ENCODE data around the gene LMBRD1.

LMBRD1 gene

DNA sequence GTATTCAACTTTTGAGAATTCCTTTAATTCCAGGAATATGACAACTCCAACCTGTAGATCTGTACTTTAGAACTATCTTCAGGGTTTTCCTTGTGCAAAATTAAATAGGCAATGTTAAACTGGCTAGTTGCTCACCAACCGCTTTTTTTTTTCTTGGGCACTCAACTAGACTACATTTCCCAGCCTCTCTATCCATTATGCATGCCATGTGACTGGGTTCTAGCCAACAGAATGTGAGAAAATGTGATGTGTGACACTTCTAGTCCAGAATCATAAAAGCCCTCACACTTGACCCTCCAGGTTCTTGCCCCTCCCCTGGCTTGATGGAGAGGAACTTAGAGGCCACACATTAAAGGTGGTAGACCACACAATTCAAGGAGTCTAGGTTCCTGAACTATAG is 166.0 kb downstream of the LMBRD1 start:
- TF ChIP-seq OVOL3 (tag by site-specific recombination; IDR thresholded peaks at IDR 0.05) = no peak
- TF ChIP-seq ZNF114 (tag by site-specific recombination; IDR thresholded peaks at IDR 0.05) = no peak
- TF ChIP-seq ZNF155 (tag by site-specific recombination; IDR thresholded peaks at IDR 0.05) = no peak
- no peak for TF ChIP-seq ZNF10 (tag by site-specific recombination; IDR thresholded peaks at IDR 0.05)
- TF ChIP-seq ZFP41 (tag by site-specific recombination; IDR thresholded peaks at IDR 0.05; ENCODE audit: borderline replicate concordance) = no peak
- TF ChIP-seq REST (tag by site-specific recombination; IDR thresholded peaks at IDR 0.05) = no peak
- no peak for TF ChIP-seq ZNF169 (tag by site-specific recombination; IDR thresholded peaks at IDR 0.05)
- no peak for TF ChIP-seq GLIS1 (tag by site-specific recombination; IDR thresholded peaks at IDR 0.05)
- no peak for TF ChIP-seq ZNF776 (tag by site-specific recombination; IDR thresholded peaks at IDR 0.05; ENCODE audit: borderline replicate concordance)
- CTCF ChIA-PET = no interaction called here
- Histone ChIP-seq H3K36me3 (ENCODE audit: control insufficient read depth in 2 of 2, insufficient read depth in 1 of 2, low read length in 2 of 2) (no peaks in the 10 kb centered on the region), H3K9me3 (ENCODE audit: control insufficient read depth, insufficient read depth, low read depth, low read length) (no peaks in the 10 kb centered on the region), H3K4me3 (ENCODE audit: low read depth, low read length) (no peak overlapping the region), H3K27ac (ENCODE audit: extremely low read depth, low read depth, low read length) (no peak overlapping the region), H3K4me1 (ENCODE audit: control insufficient read depth, insufficient read depth, low read length) (no peaks in the 10 kb centered on the region)
- POLR2A ChIA-PET = no interaction called here

DNA sequence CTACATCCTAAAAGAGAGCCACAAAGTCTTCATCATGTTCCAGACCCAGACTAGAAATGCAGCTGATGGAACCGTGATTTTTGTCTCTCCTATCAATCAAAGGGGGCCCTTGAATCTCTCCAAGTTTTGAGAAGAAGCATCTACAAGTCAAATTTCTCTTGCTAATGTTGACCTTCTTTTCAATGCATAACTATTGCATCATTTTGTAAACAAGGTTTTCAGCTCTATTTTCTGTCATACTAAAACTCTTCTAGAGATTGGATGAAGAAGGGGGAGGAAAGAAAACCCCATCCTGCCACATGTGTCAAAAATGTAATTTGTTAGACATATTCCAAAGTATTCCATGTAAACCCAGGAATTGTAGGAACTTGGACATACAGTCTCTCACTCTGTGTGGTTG is 169.2 kb downstream of the LMBRD1 start:
- Histone ChIP-seq H3K4me1 (ENCODE audit: control insufficient read depth, insufficient read depth, low read length) (no peaks in the 10 kb centered on the region), H3K9me3 (ENCODE audit: control insufficient read depth, insufficient read depth, low read depth, low read length) (no peaks in the 10 kb centered on the region), H3K36me3 (ENCODE audit: control insufficient read depth in 2 of 2, insufficient read depth in 1 of 2, low read length in 2 of 2) (no peaks in the 10 kb centered on the region), H3K4me3 (ENCODE audit: low read depth, low read length) (no peak overlapping the region), H3K27ac (ENCODE audit: extremely low read depth, low read depth, low read length) (no peak overlapping the region)
- ChIA-PET CTCF (interaction anchor here (0.6 kb wide), 1 partner anchor 475 kb away, joined by 8 read pairs; no protein-coding TSS in a partner anchor), POLR2A (no interaction called here)
- TF ChIP-seq ZNF391 (tag by site-specific recombination; IDR thresholded peaks at IDR 0.05; ENCODE audit: borderline replicate concordance, low read depth) (no peak), ZNF837 (tag by site-specific recombination; IDR thresholded peaks at IDR 0.05) (no peak), ZNF184 (tag by site-specific recombination; IDR thresholded peaks at IDR 0.05) (no peak), PATZ1 (tag by site-specific recombination; IDR thresholded peaks at IDR 0.05) (no peak), ZNF416 (tag by site-specific recombination; IDR thresholded peaks at IDR 0.05) (no peak), HOXD13 (CRISPR knock-in tag; IDR thresholded peaks at IDR 0.05; ENCODE audit: borderline replicate concordance) (no peak), ZNF23 (tag by site-specific recombination; IDR thresholded peaks at IDR 0.05; ENCODE audit: borderline replicate concordance) (no peak), EGR2 (tag by site-specific recombination; IDR thresholded peaks at IDR 0.05; ENCODE audit: low read depth) (no peak), ZNF544 (tag by site-specific recombination; IDR thresholded peaks at IDR 0.05) (no peak), ZNF76 (tag by site-specific recombination; IDR thresholded peaks at IDR 0.05; ENCODE audit: borderline replicate concordance, low read depth) (no peak), MEIS1 (CRISPR knock-in tag; IDR thresholded peaks at IDR 0.05; ENCODE audit: borderline replicate concordance) (no peak), ZEB2 (tag by site-specific recombination; IDR thresholded peaks at IDR 0.05) (no peak), ZNF175 (tag by site-specific recombination; IDR thresholded peaks at IDR 0.05) (no peak), ZNF747 (tag by site-specific recombination; IDR thresholded peaks at IDR 0.05) (no peak)
- TF ChIP-seq, protein P1, sequence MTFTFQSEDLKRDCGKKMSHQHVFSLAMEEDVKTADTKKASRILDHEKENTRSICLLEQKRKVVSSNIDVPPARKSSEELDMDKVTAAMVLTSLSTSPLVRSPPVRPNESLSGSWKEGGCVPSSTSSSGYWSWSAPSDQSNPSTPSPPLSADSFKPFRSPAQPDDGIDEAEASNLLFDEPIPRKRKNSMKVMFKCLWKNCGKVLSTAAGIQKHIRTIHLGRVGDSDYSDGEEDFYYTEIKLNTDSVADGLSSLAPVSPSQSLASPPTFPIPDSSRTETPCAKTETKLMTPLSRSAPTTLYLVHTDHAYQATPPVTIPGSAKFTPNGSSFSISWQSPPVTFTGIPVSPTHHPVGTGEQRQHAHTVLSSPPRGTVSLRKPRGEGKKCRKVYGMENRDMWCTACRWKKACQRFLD (tag by site-specific recombination; IDR thresholded peaks at IDR 0.05) = no peak
- TF ChIP-seq, protein P2, sequence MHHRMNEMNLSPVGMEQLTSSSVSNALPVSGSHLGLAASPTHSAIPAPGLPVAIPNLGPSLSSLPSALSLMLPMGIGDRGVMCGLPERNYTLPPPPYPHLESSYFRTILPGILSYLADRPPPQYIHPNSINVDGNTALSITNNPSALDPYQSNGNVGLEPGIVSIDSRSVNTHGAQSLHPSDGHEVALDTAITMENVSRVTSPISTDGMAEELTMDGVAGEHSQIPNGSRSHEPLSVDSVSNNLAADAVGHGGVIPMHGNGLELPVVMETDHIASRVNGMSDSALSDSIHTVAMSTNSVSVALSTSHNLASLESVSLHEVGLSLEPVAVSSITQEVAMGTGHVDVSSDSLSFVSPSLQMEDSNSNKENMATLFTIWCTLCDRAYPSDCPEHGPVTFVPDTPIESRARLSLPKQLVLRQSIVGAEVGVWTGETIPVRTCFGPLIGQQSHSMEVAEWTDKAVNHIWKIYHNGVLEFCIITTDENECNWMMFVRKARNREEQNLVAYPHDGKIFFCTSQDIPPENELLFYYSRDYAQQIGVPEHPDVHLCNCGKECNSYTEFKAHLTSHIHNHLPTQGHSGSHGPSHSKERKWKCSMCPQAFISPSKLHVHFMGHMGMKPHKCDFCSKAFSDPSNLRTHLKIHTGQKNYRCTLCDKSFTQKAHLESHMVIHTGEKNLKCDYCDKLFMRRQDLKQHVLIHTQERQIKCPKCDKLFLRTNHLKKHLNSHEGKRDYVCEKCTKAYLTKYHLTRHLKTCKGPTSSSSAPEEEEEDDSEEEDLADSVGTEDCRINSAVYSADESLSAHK (tag by site-specific recombination; IDR thresholded peaks at IDR 0.05) = no peak
